Panc1 (cell line): ENCODE data around the gene ATXN7L1. TPM values are rescaled to one million over a fixed set of nuclear protein-coding genes. Genes with fewer than 3 reads are reported as not detected.

Experiments
- ATAC-seq: fragments of 200-7000 bp; cut with Tn5 transposase; 2 replicates; pipeline ENCODE4 v1.9.1; 2020; ENCODE audit warnings: mild to moderate bottlenecking, moderate library complexity
- BruUV-seq: library from RNA; stranded (reverse); fragments of 400-500 nt; replicated peaks from 2 replicates; lab custom pipeline; 2021; lab: Mats Ljungman, UMichigan
- CTCF ChIA-PET: fragments of 300-600 bp; sonication (Branson Sonifier 250); formaldehyde crosslinking; loops from one replicate; lab custom pipeline; 2022; ENCODE audit warnings: antibody characterized with exemption; lab: Charles Lee
- POLR2A ChIA-PET: fragments of 300-600 bp; sonication (Branson Sonifier 250); formaldehyde crosslinking; loops from one replicate; lab custom pipeline; 2022; ENCODE audit warnings: antibody characterized with exemption; lab: Charles Lee
- DNase-seq: peaks from one replicate; pipeline ENCODE4 v3.0.0-alpha.2; 2010; ENCODE audit warnings: low read depth, low spot score
- H3K27ac ChIP-seq: 2 replicates; pipeline ENCODE4 v1.5.1; 2011; ENCODE audit warnings: mild to moderate bottlenecking, low read length, inconsistent platforms
- H3K27me3 ChIP-seq: fragments of 200-500 bp; sonication (Bioruptor generic); 2 replicates; pipeline ENCODE4 v1.6.0; 2014; ENCODE audit warnings: low read length, inconsistent platforms; ENCODE audit not compliant: control insufficient read depth, insufficient read depth
- H3K36me3 ChIP-seq: fragments of 200-500 bp; sonication (Bioruptor generic); 2 replicates; pipeline ENCODE4 v1.5.1; 2014; ENCODE audit warnings: inconsistent platforms, mild to moderate bottlenecking, low read length, moderate library complexity; ENCODE audit not compliant: control insufficient read depth, insufficient read depth
- H3K4me1 ChIP-seq: 2 replicates; pipeline ENCODE4 v1.5.1; 2011; ENCODE audit warnings: inconsistent platforms, mild to moderate bottlenecking, low read length, moderate library complexity; ENCODE audit not compliant: control insufficient read depth, insufficient read depth
- H3K4me3 ChIP-seq, 2 experiments: 2 replicates each; pipeline ENCODE4 v1.5.1; 2011 to 2012; ENCODE audit warnings: low read depth in 2 of 2, low read length in 2 of 2, mild to moderate bottlenecking in 2 of 2, inconsistent platforms in 1 of 2, moderate library complexity in 1 of 2
- H3K9me3 ChIP-seq: fragments of 200-500 bp; sonication (Bioruptor generic); 2 replicates; pipeline ENCODE4 v1.5.1; 2014; ENCODE audit warnings: low read depth, mild to moderate bottlenecking, inconsistent platforms, low read length, moderate library complexity; ENCODE audit not compliant: control insufficient read depth, insufficient read depth
- POLR2AphosphoS5 ChIP-seq: IDR thresholded peaks from 2 replicates; pipeline ENCODE4 v1.6.1; 2012; ENCODE audit warnings: mild to moderate bottlenecking, low read depth, low read length, moderate library complexity
- SIN3A ChIP-seq: IDR thresholded peaks from 2 replicates; pipeline ENCODE4 v1.6.1; 2012; ENCODE audit warnings: low read depth, mild to moderate bottlenecking, low read length, moderate library complexity, borderline replicate concordance; ENCODE audit not compliant: insufficient read depth
- TCF7L2 ChIP-seq: IDR thresholded peaks from 2 replicates; pipeline ENCODE4 v1.6.1; 2011; ENCODE audit warnings: mild to moderate bottlenecking, low read depth, low read length, inconsistent platforms
- in situ Hi-C: cut with HindIII; loops from 2 replicates; pipeline ENCODE4 v1.10.0; 2016; ENCODE audit warnings: low sequenced_read_pairs, low pct_unique_long_range_greater_than_20kb
- intact Hi-C: fragments of 100-400 bp; cut with micrococcal nuclease; formaldehyde crosslinking; loops from one replicate; pipeline ENCODE4 v1.10.0; 2022; ENCODE audit not compliant: unreplicated experiment
- total RNA-seq: library from RNA; stranded (reverse); gene quantifications from one replicate; pipeline ENCODE4 v1.2.1, GENCODE V29; 2021; ENCODE audit not compliant: unreplicated experiment
- TF ChIP-seq, protein P1 (sequence below), 2 experiments: IDR thresholded peaks; 2 replicates each; pipeline ENCODE4 v1.6.1; 2011 to 2012; ENCODE audit warnings: low read depth in 2 of 2, control low read depth in 1 of 2, low read length in 1 of 2, mild to moderate bottlenecking in 1 of 2, moderate library complexity in 1 of 2; ENCODE audit not compliant: insufficient read depth in 1 of 2
- TF ChIP-seq, protein P2 (sequence below): fragments of 450-650 bp; IDR thresholded peaks from 2 replicates; pipeline ENCODE4 v1.5.1; 2017; ENCODE audit warnings: mild to moderate bottlenecking

Gene ATXN7L1
- total RNA-seq, 1 experiment from 2014 or later, result 10.8 TPM

DNA sequence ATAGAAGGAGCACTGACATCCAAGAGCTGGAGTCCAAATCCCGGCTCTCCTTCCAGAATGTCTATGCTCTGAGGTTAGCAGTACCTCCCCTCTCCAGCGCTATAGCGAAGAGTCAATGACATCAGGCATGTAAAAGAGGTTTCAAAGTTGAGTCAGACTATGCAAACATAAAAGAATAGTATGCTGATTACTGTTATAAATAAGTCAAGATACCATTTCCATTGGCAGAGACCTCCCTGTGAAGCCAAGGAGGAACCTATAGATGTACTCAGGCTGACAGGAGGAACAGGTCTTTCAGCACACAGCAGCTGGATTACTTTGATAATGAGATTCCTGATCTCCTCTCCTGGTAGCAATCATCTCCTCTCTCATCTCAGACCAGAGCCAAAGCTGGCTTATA lies 191.2 kb downstream of the ATXN7L1 start:
- intact Hi-C loops, result no loop called here
- H3K27me3 ChIP-seq, result no peaks in the 10 kb centered on the region
- TF ChIP-seq, protein P1, sequence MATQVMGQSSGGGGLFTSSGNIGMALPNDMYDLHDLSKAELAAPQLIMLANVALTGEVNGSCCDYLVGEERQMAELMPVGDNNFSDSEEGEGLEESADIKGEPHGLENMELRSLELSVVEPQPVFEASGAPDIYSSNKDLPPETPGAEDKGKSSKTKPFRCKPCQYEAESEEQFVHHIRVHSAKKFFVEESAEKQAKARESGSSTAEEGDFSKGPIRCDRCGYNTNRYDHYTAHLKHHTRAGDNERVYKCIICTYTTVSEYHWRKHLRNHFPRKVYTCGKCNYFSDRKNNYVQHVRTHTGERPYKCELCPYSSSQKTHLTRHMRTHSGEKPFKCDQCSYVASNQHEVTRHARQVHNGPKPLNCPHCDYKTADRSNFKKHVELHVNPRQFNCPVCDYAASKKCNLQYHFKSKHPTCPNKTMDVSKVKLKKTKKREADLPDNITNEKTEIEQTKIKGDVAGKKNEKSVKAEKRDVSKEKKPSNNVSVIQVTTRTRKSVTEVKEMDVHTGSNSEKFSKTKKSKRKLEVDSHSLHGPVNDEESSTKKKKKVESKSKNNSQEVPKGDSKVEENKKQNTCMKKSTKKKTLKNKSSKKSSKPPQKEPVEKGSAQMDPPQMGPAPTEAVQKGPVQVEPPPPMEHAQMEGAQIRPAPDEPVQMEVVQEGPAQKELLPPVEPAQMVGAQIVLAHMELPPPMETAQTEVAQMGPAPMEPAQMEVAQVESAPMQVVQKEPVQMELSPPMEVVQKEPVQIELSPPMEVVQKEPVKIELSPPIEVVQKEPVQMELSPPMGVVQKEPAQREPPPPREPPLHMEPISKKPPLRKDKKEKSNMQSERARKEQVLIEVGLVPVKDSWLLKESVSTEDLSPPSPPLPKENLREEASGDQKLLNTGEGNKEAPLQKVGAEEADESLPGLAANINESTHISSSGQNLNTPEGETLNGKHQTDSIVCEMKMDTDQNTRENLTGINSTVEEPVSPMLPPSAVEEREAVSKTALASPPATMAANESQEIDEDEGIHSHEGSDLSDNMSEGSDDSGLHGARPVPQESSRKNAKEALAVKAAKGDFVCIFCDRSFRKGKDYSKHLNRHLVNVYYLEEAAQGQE (IDR thresholded peaks at IDR 0.05; ENCODE audit: insufficient read depth in 1 of 2, low read depth in 2 of 2, low read length in 1 of 2), result no peak
- TF ChIP-seq SIN3A (no peak), TCF7L2 (no peak), POLR2AphosphoS5 (no peak)
- TF ChIP-seq, protein P2, sequence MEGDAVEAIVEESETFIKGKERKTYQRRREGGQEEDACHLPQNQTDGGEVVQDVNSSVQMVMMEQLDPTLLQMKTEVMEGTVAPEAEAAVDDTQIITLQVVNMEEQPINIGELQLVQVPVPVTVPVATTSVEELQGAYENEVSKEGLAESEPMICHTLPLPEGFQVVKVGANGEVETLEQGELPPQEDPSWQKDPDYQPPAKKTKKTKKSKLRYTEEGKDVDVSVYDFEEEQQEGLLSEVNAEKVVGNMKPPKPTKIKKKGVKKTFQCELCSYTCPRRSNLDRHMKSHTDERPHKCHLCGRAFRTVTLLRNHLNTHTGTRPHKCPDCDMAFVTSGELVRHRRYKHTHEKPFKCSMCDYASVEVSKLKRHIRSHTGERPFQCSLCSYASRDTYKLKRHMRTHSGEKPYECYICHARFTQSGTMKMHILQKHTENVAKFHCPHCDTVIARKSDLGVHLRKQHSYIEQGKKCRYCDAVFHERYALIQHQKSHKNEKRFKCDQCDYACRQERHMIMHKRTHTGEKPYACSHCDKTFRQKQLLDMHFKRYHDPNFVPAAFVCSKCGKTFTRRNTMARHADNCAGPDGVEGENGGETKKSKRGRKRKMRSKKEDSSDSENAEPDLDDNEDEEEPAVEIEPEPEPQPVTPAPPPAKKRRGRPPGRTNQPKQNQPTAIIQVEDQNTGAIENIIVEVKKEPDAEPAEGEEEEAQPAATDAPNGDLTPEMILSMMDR, result no peak
- ChIA-PET POLR2A (no interaction called here), CTCF (no interaction called here)
- H3K4me3 ChIP-seq, result no peak overlapping the region
- in situ Hi-C loops, result no loop called here
- H3K27ac ChIP-seq, result no peak overlapping the region
- BruUV-seq, result no TSS peak
- no peaks in the 10 kb centered on the region for H3K36me3 ChIP-seq
- ATAC-seq, result no peak
- DNase-seq, result no peak
- H3K4me1 ChIP-seq, result no peaks in the 10 kb centered on the region
- H3K9me3 ChIP-seq, result no peaks in the 10 kb centered on the region

DNA sequence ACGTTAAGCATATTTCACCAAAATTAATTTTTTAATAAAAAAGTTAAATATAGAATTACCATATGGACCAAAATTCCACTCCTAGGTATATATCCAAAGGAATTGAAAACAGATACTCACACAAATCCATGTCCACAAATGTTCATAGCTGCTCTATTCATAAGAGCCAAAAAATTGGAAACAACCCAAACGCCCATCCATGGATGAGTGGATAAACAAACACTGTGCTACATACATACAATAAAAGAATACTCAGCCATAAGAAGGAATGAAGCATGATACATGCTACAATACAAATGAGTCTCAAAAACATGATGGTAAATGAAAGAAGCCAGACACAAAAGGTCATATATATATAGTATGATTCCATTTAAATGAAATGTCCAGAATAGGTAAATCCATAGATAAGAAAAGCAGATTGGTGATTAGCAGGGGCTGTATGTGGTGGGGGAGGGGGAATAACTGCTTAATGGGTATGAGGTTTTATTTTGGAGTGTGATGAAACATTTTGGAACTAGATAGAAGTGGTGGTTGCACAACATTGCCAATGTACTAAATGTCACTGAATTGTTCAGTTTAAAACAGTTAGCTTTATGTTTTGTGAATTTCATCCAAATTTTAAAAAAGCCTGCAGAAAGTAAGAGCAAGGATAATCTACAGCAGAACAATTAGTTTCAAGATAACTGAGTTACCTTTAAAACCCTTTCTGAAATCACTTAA lies 193.9 kb downstream of the ATXN7L1 start:
- DNase-seq (no peak), ATAC-seq (no peak)
- POLR2A ChIA-PET, result no interaction called here
- Histone ChIP-seq H3K27ac (no peak overlapping the region), H3K36me3 (no peaks in the 10 kb centered on the region), H3K27me3 (no peaks in the 10 kb centered on the region), H3K9me3 (no peaks in the 10 kb centered on the region), H3K4me3 (no peak overlapping the region), H3K4me1 (no peaks in the 10 kb centered on the region)
- BruUV-seq, result no TSS peak
- intact Hi-C loops, result no loop called here
- CTCF ChIA-PET, result interaction anchor here (0.6 kb wide), 1 partner anchor 24 kb away, joined by 5 read pairs; no protein-coding TSS in a partner anchor
- in situ Hi-C loops, result no loop called here
- TF ChIP-seq, protein P2, result no peak
- TF ChIP-seq SIN3A (no peak), POLR2AphosphoS5 (no peak), TCF7L2 (no peak)
- TF ChIP-seq, protein P1 (IDR thresholded peaks at IDR 0.05; ENCODE audit: insufficient read depth in 1 of 2, low read depth in 2 of 2, low read length in 1 of 2), result no peak
